ENCODE measurements around the gene VSIG8. TPM values are rescaled to one million over a fixed set of nuclear protein-coding genes. Genes with fewer than 3 reads are reported as not detected.
A peak's percentile ranks its signal among the peaks of the same experiment; 100 is the strongest.

Gene VSIG8
- total and polyA plus RNA-seq, 9 of the 15 experiments (the other 6 are each of a cell fraction or from before 2014, with no cell fraction given), result not detected

DNA sequence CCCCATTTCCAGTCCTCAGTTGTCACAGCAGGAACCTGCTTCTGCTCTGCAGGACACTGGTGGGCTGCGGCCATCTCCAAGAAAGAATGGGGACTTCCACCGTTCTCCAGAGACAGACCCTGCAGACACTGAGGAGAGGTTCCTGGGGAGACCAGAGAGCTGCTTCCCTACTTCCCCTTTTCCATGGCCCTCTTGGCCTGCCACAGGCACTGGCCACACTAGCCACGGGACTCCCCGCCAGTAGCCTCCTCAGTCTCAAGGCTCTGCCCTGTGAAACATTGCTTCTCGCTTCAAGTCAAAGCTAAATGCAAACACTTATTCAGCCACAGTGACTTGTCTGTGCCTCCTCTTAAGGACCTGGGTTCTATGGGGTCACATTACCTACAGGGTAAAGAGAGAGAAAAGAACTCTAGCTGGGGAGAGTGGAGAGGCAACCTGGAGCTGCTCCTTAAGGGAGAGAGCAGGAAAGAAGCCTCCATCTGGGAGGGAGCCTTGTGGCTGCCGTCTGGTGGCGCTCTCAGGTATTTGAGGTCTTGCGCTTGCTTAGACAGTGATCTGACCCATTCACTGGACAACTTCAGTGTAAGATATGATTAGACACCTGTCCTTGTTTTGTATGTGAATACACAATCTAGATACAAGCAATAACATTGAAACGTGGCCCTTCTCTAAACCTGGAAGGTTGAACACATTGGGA lies 41.1 kb downstream of the VSIG8 start (continued):
- TF ChIP-seq, protein P1, sequence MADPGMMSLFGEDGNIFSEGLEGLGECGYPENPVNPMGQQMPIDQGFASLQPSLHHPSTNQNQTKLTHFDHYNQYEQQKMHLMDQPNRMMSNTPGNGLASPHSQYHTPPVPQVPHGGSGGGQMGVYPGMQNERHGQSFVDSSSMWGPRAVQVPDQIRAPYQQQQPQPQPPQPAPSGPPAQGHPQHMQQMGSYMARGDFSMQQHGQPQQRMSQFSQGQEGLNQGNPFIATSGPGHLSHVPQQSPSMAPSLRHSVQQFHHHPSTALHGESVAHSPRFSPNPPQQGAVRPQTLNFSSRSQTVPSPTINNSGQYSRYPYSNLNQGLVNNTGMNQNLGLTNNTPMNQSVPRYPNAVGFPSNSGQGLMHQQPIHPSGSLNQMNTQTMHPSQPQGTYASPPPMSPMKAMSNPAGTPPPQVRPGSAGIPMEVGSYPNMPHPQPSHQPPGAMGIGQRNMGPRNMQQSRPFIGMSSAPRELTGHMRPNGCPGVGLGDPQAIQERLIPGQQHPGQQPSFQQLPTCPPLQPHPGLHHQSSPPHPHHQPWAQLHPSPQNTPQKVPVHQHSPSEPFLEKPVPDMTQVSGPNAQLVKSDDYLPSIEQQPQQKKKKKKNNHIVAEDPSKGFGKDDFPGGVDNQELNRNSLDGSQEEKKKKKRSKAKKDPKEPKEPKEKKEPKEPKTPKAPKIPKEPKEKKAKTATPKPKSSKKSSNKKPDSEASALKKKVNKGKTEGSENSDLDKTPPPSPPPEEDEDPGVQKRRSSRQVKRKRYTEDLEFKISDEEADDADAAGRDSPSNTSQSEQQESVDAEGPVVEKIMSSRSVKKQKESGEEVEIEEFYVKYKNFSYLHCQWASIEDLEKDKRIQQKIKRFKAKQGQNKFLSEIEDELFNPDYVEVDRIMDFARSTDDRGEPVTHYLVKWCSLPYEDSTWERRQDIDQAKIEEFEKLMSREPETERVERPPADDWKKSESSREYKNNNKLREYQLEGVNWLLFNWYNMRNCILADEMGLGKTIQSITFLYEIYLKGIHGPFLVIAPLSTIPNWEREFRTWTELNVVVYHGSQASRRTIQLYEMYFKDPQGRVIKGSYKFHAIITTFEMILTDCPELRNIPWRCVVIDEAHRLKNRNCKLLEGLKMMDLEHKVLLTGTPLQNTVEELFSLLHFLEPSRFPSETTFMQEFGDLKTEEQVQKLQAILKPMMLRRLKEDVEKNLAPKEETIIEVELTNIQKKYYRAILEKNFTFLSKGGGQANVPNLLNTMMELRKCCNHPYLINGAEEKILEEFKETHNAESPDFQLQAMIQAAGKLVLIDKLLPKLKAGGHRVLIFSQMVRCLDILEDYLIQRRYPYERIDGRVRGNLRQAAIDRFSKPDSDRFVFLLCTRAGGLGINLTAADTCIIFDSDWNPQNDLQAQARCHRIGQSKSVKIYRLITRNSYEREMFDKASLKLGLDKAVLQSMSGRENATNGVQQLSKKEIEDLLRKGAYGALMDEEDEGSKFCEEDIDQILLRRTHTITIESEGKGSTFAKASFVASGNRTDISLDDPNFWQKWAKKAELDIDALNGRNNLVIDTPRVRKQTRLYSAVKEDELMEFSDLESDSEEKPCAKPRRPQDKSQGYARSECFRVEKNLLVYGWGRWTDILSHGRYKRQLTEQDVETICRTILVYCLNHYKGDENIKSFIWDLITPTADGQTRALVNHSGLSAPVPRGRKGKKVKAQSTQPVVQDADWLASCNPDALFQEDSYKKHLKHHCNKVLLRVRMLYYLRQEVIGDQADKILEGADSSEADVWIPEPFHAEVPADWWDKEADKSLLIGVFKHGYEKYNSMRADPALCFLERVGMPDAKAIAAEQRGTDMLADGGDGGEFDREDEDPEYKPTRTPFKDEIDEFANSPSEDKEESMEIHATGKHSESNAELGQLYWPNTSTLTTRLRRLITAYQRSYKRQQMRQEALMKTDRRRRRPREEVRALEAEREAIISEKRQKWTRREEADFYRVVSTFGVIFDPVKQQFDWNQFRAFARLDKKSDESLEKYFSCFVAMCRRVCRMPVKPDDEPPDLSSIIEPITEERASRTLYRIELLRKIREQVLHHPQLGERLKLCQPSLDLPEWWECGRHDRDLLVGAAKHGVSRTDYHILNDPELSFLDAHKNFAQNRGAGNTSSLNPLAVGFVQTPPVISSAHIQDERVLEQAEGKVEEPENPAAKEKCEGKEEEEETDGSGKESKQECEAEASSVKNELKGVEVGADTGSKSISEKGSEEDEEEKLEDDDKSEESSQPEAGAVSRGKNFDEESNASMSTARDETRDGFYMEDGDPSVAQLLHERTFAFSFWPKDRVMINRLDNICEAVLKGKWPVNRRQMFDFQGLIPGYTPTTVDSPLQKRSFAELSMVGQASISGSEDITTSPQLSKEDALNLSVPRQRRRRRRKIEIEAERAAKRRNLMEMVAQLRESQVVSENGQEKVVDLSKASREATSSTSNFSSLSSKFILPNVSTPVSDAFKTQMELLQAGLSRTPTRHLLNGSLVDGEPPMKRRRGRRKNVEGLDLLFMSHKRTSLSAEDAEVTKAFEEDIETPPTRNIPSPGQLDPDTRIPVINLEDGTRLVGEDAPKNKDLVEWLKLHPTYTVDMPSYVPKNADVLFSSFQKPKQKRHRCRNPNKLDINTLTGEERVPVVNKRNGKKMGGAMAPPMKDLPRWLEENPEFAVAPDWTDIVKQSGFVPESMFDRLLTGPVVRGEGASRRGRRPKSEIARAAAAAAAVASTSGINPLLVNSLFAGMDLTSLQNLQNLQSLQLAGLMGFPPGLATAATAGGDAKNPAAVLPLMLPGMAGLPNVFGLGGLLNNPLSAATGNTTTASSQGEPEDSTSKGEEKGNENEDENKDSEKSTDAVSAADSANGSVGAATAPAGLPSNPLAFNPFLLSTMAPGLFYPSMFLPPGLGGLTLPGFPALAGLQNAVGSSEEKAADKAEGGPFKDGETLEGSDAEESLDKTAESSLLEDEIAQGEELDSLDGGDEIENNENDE (IDR thresholded peaks at IDR 0.05; ENCODE audit: low read depth, low read length), result no peak
- peak in 1 of 2 experiments; percentile 57; a peak in 2 of 4 replicates for TF ChIP-seq NRF1 (conservative IDR thresholded peaks at IDR 0.05 in 1 of 2, IDR thresholded peaks at IDR 0.05 in 1 of 2)
- no peak for TF ChIP-seq NCOA4 (IDR thresholded peaks at IDR 0.05; ENCODE audit: partially characterized antibody)
- TF ChIP-seq, protein P2, sequence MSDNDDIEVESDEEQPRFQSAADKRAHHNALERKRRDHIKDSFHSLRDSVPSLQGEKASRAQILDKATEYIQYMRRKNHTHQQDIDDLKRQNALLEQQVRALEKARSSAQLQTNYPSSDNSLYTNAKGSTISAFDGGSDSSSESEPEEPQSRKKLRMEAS (CRISPR knock-in tag; IDR thresholded peaks at IDR 0.05), result no peak
- TF ChIP-seq SPI1 (IDR thresholded peaks at IDR 0.05; ENCODE audit: borderline replicate concordance, low read depth, low read length), result peak; percentile 51; the same call in 1 of the 2 replicates
- peak; percentile 76 for TF ChIP-seq SMC3 (conservative IDR thresholded peaks at IDR 0.05; ENCODE audit: insufficient read depth, low read depth, low read length)

Data from K562 (cell line).